Kidney tubule cell (primary cell): ENCODE measurements around the gene CDK6.
A peak's percentile ranks its signal among the peaks of the same experiment; 100 is the strongest.

Experiments used
- DNase-seq: peaks from one replicate; pipeline ENCODE4 v3.0.0-alpha.2; 2018; ENCODE audit warnings: low spot score

CDK6 gene

DNA sequence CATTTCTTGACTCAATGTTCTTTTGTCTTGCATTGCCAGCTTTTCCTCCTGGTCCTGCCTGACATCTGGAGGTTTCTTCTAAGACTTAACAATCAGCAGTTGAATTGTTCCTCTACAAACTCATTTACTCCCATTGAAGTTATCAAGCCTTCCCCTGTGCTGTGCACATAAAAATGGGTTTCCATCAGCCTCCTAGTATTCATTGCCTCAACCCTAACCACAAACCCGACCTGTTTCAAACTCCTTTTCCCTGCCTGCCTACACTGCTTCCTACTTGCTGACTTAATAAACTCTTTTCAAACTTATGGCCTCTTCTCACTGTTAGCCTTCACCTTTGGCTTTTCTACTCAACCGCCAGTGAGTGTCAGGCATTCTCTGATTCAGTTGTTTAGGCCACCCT, 9.4 kb upstream of the CDK6 start:
- no peak for DNase-seq

DNA sequence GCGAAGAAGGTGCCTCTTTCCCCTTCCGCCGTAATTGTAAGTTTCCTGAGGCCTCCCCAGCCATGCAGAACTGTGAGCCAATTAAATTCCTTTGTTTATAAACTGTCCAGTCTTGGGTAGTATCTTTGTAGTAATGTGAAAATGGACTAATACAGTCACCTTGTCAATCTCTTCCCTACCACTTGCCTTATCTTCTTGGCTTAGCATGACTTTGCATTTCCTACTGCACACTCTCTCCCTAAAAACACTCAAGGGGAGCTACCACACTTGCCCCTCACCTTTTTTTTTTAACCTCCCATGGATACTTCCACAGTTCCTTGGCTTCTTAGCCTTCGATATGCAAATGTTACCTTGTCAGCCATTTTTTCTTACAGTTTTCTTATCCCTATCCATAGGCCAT, 7.4 kb upstream of the CDK6 start:
- no peak for DNase-seq

GRCh38 chr7:92843034-92843760, 6.8 kb upstream of the CDK6 start:
- DNase-seq: no peak

DNA sequence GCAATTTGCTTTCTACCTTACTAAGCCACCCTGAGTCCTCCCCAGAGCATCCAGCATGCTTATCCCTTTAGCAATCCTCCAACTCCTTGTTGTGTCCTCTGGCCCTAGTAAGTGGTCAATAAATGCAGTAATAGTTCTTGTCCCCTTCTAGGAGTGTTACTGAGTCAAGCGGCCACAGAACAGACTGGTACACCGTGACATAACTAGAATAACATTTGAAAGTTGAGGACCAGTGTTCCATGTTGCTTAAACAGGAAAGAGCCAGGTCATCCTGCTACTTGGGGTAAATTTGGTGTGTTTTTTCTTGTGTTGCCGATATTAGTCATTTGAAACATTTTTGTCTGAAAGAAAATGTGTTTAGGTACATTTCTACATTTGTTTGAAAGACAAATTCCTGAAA, 4.8 kb upstream of the CDK6 start:
- DNase-seq: no peak

- no peak for DNase-seq
These were observed 3.9 kb upstream of the CDK6 start for GRCh38 chr7:92840316-92840715.

GRCh38 chr7:92839901-92840300, 3.5 kb upstream of the CDK6 start:
- no peak for DNase-seq

GRCh38 chr7:92838934-92839333, 2.6 kb upstream of the CDK6 start:
- no peak for DNase-seq

DNA sequence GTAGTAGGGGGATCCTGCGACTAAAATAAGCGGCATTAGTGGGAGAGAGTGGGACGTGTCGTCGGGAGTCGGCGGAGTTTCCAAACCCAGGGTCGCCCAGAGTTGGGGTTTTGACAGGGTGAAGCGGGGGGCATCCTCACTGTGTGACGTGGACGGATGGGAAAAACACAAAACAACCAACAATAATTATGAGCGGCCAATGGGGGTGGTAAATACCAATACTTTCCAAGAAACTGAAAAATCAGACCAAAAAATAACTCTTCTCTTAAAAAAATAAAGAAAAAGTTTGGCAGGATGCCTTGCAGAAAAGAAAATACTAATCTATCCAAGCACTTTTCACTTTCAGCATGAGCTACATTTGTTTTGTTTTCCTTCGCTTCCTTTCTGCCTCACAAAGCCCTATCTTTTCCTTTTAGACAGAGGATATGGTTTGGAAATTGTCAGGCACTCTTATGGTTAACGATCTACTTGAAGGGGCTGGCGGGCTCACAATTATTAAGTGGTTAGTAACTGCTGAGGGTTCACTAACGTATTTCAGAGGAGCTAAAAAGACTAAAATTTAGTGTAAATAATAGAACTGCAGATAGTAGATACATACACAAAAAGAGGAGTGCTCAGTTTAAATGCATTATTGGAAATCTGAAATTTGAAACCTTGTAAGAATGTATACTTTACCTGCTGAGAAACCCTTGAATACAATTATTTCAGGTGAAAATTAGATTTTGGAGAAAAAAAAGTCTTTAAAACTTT, 802 bp upstream of the CDK6 start:
- peak; percentile 47 for DNase-seq

GRCh38 chr7:92835851-92836488, 403 bp downstream of the CDK6 start:
- peak; percentile 41 for DNase-seq

DNA sequence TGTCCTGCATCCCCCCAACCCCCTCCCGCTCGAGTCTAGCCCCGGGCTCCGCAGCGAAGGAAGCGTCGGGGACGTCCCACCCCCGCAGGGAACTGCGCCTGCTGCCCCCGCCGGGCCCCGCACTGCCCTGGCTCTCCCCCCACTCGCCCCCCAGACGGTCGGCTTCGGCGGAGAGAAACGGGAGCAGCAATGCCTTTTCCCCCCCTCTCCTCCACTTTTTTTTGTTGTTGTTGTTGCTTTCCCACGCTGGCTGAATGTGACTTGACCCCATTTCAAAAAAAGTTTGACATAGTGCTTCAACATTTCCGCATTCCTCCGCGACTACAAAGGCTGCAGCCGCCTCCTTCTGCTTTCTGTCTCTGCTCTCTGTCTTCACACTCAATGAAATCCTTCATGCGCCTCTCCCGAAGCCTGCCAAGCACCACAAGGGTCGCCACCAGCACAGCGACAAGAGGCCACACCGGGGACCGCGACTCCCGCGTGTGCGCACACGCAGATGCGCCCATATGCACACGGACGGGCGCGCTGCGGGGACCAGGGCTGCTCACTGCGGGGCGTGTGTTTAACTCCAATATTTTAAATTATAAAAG, 1.0 kb downstream of the CDK6 start:
- DNase-seq: peak; percentile 85

DNA sequence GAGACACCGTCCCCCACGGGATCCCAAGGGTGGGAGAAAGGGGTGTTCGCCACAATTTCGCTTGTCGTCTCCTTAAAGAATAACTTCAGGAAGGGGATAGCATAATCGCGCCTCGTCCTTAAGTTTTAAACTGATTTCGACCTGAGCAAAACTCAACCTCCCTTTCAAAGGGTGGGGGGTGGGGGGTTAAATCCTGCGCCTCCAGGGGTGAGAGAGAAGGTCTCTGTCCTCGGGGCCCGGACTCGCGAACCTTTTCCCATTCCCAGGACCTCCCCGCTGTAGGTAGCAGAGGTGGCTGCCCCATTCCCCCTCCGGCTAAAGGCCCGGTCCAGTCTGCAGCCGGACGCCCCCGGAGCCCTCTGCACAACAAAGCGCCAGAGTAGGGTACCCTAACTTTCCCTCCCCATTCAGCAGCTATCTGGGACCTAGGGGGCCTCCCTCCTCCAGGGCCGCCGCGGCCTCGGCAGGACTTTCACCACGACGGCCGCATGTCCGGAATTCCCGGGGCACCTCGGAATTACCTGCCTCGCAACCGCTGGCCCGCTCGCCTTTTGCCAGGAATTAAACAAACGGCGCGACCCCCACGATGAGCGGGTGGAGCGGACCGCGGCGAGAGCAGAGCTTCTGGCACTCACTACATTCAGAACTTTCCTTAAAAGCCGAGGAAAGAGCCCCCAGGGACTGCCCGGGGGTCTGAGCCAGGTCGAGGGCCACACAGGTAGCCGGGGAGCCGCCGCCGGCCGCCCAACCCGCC, 1.7 kb downstream of the CDK6 start:
- peak; percentile 38 for DNase-seq

- peak; percentile 84 for DNase-seq
These were observed 2.4 kb downstream of the CDK6 start for GRCh38 chr7:92833766-92834506.

DNA sequence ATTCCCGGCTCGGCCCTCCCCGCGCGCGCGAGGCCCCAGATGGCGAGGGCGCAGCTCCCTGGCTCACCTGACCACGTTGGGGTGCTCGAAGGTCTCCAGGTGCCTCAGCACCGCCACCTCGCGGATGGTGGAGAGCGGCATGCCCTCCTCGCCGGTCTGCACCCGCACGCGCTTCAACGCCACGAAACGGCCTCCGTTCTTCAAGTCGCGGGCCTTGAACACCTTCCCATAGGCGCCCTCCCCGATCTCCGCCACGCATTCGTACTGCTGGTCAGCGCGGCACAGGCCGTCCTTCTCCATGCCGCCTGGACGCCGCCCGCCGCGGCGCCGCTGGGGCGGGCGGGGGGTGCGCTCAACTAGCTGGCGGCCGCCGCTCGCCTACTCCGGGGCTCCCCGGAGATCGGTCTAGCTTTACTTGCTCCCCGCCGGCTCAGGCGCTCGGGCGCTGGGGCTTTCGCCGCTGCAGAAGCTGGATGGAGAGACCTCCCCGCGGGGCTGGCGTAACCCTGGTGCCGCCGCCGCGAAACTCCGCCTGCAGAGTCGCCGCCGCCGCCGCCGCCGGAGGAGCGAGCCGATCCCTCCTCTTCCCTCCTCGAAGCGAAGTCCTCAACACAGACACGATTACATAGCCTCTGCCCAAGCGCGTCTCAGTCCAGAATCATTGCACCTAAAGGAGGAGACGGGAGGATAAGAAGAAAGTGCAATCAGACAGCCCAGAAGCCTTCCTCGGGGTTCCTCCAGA, 3.2 kb downstream of the CDK6 start:
- peak; percentile 88 for DNase-seq

DNA sequence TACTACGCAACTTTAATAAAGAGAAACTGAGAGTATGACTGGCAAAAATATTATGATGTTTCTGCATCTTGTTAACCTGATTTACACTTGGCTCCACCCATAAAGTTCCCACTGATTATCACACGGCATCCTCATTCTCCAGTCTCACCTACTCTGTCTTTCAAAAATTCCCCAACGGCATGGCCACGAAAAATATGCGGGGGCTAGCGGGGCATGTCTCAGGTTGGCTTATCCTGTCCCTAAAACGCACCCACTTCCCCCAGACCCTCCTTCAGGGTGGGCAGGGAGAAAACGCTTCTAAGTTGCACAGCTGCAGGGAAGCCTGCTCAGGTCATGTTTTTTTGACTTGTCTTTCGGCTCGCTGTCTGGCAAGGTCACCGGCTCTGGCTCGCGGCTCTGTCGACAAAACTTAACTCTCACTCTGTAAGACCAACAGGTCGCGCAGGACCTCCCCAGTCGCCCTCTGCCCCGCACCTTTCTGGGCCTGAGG, 3.8 kb downstream of the CDK6 start:
- peak; percentile 32 for DNase-seq

DNA sequence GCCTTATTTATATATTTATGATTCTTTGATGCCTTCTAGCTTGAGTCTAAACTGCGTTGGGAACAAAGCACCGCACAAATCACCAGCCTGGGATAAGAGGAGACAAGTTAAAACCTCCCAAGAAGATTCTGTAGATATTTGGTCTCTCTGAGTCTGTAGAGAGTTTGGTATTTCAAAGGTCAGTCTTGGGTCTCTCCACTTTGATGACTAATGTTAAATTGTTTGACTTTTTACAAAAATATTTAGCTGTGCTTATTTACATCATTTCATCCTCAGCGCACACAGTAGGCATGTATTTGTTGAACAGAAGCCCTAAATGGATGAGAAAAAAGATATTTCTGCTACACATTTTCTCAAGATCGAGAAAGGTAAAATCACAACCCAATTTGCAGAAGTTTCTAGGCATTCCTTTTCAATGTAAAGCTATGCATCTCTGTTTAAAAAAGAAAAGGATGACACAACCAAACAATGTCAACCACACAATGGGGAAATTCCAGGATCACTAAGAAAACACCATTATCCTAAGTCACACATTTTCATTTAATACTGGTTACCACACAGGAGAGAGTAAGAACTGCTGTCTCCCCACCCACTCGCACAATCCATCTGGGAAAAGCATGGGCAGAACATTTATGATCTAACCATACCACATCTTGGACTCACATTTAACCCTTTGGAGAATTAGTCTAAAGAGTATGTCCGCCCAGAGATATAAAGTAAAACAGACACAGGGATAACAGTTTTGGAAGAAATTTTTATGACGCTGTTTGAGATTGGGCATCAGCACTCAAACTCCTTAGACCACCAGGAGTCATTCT, 4.4 kb downstream of the CDK6 start:
- peak; percentile 86 for DNase-seq

DNA sequence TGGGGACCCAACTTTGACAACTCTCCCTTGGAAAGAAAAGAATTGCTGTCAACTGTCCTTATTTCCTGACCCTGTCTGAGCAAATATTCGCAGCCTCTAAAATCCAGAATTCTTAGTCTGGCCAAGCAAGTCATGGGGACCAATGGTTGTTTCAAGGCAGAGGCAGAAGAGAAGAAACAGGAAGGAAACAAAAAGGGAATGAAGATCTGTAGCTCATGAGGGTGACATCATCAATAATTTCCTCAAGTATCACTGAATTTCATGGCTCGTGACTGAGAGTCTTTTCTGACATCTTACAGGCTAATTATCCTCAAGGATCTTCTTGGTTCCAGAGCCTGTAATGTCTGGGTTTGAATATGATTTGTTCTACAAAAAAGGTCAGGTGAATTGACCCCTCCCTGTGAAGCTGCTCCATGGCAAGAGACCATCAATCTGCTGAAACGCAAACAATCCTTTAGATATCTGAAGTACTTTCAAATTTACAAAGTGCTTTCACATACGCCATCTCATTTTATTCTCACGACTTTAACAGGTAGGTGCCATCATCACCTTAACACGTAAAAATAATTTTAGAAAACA, 5.8 kb downstream of the CDK6 start:
- DNase-seq: peak; percentile 42

- DNase-seq: no peak
These were observed 6.3 kb downstream of the CDK6 start for GRCh38 chr7:92830027-92830426.

- peak; percentile 40 for DNase-seq
These were observed 8.8 kb downstream of the CDK6 start for GRCh38 chr7:92827464-92828120.
